WTC11 (cell line): Measurements from ENCODE around the gene KLHL33.

Experiments used
- TF ChIP-seq, protein P1 (sequence below): sonication (generic); formaldehyde crosslinking; IDR thresholded peaks from 2 replicates; pipeline ENCODE4 v1.8.1; 2022; ENCODE audit warnings: low read depth, missing genetic modification reagents, borderline replicate concordance
- TF ChIP-seq, protein P2 (sequence below): sonication (generic); formaldehyde crosslinking; IDR thresholded peaks from 2 replicates; pipeline ENCODE4 v1.8.1; 2023; ENCODE audit warnings: mild to moderate bottlenecking, moderate library complexity, missing genetic modification reagents
- TF ChIP-seq, protein P3 (sequence below): sonication (generic); formaldehyde crosslinking; IDR thresholded peaks from 2 replicates; pipeline ENCODE4 v1.8.0; 2023; ENCODE audit warnings: missing genetic modification reagents
- TF ChIP-seq, protein P4 (sequence below): sonication (generic); formaldehyde crosslinking; IDR thresholded peaks from 2 replicates; pipeline ENCODE4 v1.8.1; 2022; ENCODE audit warnings: missing genetic modification reagents, borderline replicate concordance

DNA sequence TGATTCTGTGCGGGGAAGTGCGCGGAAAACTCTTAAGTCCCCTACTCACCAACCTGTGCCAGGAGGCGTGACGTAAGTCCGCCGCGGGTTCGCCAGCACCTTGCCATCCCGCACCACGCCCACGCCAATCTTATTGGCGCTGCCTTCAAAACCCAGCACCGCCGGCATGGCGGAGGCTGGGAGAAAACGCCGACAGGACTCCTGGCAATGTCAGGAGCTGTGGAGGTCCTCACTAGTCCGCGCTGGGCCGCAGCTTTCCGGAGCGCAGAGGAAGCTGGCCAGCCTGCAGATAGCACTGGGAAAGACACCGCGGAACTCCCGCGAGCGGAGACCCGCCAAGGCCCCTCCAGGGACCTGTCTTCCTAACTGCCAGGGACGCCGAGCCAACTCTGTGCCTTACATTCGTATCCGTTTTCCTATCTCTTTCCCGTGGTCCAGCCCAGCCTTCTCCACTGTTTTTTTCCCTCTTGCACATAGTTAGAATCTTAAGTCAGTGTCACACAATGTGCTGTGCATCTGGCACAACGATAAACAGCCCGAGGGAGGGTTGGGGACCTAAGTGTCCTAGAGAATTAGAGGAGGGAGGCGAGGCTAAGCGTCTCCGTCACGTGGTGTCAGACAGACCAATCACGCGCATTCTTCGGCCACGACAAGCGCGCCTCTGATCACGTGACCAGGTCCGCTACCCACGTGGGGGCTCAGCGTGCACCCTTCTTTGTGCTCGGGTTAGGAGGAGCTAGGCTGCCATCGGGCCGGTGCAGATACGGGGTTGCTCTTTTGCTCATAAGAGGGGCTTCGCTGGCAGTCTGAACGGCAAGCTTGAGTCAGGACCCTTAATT lies 18.8 kb upstream of the KLHL33 start, which contains the start of the genes APEX1 and OSGEP:
- TF ChIP-seq, protein P1, sequence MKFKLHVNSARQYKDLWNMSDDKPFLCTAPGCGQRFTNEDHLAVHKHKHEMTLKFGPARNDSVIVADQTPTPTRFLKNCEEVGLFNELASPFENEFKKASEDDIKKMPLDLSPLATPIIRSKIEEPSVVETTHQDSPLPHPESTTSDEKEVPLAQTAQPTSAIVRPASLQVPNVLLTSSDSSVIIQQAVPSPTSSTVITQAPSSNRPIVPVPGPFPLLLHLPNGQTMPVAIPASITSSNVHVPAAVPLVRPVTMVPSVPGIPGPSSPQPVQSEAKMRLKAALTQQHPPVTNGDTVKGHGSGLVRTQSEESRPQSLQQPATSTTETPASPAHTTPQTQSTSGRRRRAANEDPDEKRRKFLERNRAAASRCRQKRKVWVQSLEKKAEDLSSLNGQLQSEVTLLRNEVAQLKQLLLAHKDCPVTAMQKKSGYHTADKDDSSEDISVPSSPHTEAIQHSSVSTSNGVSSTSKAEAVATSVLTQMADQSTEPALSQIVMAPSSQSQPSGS (CRISPR knock-in tag) = no peak
- TF ChIP-seq, protein P2, sequence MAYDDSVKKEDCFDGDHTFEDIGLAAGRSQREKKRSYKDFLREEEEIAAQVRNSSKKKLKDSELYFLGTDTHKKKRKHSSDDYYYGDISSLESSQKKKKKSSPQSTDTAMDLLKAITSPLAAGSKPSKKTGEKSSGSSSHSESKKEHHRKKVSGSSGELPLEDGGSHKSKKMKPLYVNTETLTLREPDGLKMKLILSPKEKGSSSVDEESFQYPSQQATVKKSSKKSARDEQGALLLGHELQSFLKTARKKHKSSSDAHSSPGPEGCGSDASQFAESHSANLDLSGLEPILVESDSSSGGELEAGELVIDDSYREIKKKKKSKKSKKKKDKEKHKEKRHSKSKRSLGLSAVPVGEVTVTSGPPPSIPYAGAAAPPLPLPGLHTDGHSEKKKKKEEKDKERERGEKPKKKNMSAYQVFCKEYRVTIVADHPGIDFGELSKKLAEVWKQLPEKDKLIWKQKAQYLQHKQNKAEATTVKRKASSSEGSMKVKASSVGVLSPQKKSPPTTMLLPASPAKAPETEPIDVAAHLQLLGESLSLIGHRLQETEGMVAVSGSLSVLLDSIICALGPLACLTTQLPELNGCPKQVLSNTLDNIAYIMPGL = peak; percentile 66; the same call in 1 of the 2 replicates
- TF ChIP-seq, protein P3, sequence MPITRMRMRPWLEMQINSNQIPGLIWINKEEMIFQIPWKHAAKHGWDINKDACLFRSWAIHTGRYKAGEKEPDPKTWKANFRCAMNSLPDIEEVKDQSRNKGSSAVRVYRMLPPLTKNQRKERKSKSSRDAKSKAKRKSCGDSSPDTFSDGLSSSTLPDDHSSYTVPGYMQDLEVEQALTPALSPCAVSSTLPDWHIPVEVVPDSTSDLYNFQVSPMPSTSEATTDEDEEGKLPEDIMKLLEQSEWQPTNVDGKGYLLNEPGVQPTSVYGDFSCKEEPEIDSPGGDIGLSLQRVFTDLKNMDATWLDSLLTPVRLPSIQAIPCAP (CRISPR knock-in tag) = 0 out of 2 replicates have a peak, but pooled peaks have one; percentile 60
- TF ChIP-seq, protein P4, sequence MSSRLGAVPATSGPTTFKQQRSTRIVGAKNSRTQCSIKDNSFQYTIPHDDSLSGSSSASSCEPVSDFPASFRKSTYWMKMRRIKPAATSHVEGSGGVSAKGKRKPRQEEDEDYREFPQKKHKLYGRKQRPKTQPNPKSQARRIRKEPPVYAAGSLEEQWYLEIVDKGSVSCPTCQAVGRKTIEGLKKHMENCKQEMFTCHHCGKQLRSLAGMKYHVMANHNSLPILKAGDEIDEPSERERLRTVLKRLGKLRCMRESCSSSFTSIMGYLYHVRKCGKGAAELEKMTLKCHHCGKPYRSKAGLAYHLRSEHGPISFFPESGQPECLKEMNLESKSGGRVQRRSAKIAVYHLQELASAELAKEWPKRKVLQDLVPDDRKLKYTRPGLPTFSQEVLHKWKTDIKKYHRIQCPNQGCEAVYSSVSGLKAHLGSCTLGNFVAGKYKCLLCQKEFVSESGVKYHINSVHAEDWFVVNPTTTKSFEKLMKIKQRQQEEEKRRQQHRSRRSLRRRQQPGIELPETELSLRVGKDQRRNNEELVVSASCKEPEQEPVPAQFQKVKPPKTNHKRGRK (CRISPR knock-in tag) = no peak
